Liver (tissue), 3 donors: ENCODE measurements around the gene TTC7B.

Experiments used
- ATF3 ChIP-seq: IDR thresholded peaks from 2 replicates; pipeline ENCODE4 v1.6.1; 2016; ENCODE audit warnings: antibody characterized with exemption
- CTCF ChIP-seq: fragments of 150-350 bp; IDR thresholded peaks from 2 replicates; pipeline ENCODE4 v1.5.1; 2017; ENCODE audit warnings: improper control_type of control experiment, low read depth, low read length; ENCODE audit not compliant: missing input control
- EGR1 ChIP-seq, 2 donors: IDR thresholded peaks; 2 replicates each; pipeline ENCODE4 v1.6.1; 2016 to 2018; ENCODE audit warnings: antibody characterized with exemption in 2 of 2, low read depth in 2 of 2
- GABPA ChIP-seq, 2 donors: IDR thresholded peaks in 1 of 2; conservative IDR thresholded peaks in 1 of 2; 2 replicates each; pipeline ENCODE4 v1.6.1; 2016; ENCODE audit warnings: antibody characterized with exemption in 2 of 2, mild to moderate bottlenecking in 1 of 2, moderate library complexity in 1 of 2
- MAX ChIP-seq: IDR thresholded peaks from 2 replicates; pipeline ENCODE4 v1.6.1; 2016; ENCODE audit warnings: antibody characterized with exemption
- RAD21 ChIP-seq, 2 donors: IDR thresholded peaks; 2 replicates each; pipeline ENCODE4 v1.6.1; 2016; ENCODE audit warnings: antibody characterized with exemption in 2 of 2, mild to moderate bottlenecking in 2 of 2
- REST ChIP-seq: IDR thresholded peaks from 2 replicates; pipeline ENCODE4 v1.6.1; 2016; ENCODE audit warnings: antibody characterized with exemption, mild to moderate bottlenecking
- RXRA ChIP-seq, 2 donors: IDR thresholded peaks; 2 replicates each; pipeline ENCODE4 v1.6.1; 2017 to 2018; ENCODE audit warnings: antibody characterized with exemption in 2 of 2, mild to moderate bottlenecking in 1 of 2
- SP1 ChIP-seq: IDR thresholded peaks from 2 replicates; pipeline ENCODE4 v1.6.1; 2018; ENCODE audit warnings: antibody characterized with exemption, mild to moderate bottlenecking
- TAF1 ChIP-seq: conservative IDR thresholded peaks from 2 replicates; pipeline ENCODE4 v1.6.1; 2016; ENCODE audit warnings: antibody characterized with exemption, mild to moderate bottlenecking
- donor health status: healthy.
- donor health status: healthy.

GRCh38 chr14:90757452-90757851, 58.8 kb downstream of the TTC7B start:
- TF ChIP-seq CTCF (no peak), RXRA (IDR thresholded peaks at IDR 0.05) (no peak), GABPA (IDR thresholded peaks at IDR 0.05 in 1 of 2, conservative IDR thresholded peaks at IDR 0.05 in 1 of 2) (no peak), SP1 (no peak), REST (no peak), TAF1 (no peak), MAX (no peak), ATF3 (no peak), RAD21 (IDR thresholded peaks at IDR 0.05) (no peak), EGR1 (IDR thresholded peaks at IDR 0.05; ENCODE audit: low read depth in 2 of 2) (no peak)
